ENCODE results near the gene TUBA4A. TPM values are rescaled to one million over a fixed set of nuclear protein-coding genes. Genes with fewer than 3 reads are reported as not detected.

The TUBA4A gene
- total RNA-seq, result 21.7 TPM
- long read RNA-seq, transcript TUBA4A-201 (4 exons, 2,162 nt), result major isoform, 49 of 60 reads
- long read RNA-seq, partial matches to known transcripts, result 2 of 60 reads
- long read RNA-seq, other reads (novel, unspliced or antisense), result 7 of 60 reads

DNA sequence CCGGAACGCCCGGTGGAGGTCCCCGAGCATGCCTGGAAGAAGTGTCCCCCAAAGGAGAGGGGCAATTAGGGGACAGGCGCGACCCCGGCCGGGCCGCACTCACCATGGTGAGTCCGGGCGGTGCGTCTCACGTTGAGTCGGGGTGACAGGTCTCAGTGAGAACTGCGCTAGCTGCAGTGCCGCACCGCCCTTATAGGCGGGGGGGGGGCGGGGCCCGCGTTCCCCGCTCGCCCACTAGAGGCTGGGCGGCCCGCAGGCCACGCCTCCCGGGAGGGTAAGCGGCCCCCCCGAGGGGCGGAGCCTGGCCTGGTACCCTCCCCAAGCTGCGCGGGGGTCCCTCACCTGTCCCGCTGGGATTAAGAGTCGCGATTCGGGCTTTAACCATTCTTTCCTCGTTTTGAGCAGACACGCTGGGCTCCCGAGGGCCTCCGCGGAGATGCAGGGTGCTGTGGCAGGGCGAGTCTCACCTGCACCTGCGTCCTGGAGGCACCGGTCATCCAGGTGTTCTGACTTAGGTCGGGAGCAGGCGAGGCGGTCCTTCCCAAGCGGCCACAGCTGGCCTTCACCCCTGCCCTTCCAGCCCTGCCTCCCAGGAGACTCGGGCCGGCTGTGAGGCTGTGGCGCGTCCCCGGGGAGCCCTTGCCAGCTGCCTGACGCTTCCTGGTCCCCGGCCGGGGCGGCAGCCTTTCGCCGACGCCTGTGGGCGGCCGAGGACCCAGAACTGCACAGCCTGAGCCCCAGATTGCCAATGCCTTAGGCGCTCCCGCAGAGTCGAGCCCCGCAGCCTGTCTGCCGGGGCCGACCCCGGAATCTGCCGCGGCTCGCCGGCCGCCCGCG, at the start of gene TUBA4A:
TSS of gene TUBA4A (minus strand) at position 166 of the 837 bp plus-strand sequence. CDS start at position 106, 60 bp downstream.
- peak; percentile 95 for DNase-seq (ENCODE audit: low spot score)

DNA sequence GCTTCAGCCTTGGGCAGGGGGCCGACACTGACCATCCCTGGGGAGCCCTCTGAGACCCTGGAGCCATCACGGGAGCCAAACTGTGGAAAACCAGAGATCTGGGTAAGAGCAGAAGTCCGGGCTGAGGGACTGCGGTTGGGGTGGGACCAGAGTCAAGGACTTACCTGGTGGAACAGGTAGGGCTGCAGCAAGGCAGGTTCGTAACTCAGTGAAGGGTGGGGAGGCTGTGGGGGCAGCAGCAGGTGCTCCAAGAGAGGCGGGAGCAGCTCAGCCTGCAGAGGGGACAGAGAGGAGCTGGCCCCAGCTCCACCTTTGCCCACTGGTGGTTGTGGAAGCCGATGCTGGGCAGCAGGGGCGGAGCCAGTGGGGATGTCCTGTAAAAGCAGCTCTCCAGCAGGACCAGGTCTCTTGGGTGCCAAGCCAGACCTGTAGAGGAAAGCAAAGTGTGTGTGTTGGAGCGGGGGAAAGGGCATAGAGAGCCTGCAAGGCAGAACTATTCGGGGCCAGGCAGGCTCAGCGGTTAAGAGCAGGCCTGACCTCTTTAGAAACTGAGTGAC, 48.8 kb upstream of the TUBA4A start:
- peak; percentile 82 for DNase-seq (ENCODE audit: low spot score)

DNA sequence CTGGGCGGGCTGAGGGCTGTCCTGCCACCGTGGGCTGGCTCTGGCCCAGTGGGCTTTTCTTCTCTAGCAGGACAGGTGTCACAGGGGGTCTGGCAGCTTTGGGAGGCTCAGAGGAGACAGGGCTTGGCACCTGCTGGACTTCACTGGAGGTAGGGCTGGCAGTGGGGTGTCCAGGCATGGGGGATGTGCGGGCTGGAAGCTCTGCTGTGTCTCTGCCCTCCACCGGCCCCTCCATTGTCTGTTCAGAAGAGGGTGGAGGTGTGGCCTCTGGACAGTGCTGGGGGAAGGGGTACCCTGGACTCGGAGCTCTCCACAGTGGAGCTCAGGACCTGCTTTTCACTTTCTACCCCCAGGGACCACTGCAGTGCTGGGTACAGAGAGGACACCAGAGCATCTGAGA, 46.3 kb upstream of the TUBA4A start:
- peak; percentile 75 for DNase-seq (ENCODE audit: low spot score)

DNA sequence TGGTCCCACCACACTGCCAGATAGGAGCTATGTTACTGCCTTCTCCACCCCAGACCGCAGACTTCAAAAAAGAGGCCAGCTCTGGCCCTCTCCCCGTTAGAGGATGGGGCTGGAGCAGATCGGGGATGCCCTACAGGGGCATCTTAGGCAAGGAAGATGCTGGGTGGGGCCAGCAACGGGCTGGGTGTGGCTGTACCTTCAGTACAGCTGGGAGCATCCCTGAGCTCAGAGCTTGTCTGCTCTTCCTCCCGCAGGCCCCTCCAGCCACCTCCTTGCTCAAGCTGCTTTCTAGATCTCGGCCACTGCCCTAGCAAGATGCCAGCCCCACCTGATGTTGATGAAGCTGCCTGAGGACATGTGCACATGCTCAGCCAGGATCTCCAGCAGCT, 45.6 kb upstream of the TUBA4A start:
- peak; percentile 72 for DNase-seq (ENCODE audit: low spot score)

DNA sequence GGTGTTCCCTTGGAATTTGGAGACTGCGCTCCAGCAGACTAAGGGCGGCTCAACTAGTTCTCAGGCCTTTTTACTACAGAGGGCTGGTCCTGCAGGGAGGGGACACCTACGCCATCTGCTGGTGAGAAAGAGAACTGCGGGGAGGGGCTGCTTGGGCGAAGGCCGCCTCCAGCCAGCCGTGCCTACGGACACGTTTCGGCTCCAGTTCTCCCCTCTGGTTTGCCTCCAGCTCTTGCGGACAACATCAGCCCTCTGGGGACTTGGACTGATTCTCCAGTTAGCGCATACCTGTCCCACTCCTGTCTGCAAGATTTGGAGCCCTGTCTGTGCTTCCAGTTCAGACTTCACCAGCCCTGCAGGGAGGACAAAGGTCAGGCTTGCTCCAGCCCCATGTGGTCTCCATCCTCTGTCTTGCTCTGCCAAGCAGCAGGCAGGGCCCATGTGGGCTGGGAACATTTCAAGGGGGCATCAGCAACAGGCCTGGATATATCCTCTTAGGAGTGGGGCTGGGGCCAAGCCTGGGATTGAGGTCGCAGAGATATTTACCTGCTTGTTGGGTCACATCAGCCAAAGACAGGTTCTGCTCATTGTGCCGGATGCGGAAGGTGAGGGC, 45.1 kb upstream of the TUBA4A start:
- DNase-seq (ENCODE audit: low spot score), result peak; percentile 94

DNA sequence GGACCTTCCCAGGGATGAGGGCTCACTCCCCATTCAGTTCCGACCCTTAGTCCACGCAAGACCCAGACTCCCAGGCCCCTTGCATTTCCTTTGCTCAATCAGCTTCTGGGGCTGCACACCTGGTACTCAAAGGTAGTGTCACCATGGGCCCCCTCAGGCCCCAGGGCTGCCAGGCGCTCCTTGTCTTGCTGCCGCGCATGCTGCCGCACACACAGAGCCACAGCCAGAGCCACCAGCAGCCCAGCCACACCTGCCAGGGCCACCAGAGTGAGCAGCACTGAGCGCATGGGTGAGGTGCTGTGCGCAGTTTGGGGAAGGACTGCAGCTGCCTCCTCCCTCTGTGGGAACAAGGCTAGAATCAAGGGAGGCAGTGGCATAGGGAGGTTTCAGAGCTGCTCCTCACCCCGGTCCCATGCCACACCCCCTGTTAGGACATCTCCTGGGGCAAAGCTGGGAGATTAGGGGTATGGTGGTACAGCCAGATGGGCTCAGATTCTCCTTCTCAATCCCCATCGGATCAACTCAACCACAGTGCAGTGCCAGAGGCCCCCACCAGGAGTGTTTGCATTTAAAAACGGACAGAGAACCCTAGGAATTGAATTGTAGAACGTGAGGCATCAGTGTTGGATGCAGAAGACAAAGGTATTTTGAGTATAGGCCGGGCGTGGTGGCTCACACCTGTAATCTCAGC, 44.2 kb upstream of the TUBA4A start:
- DNase-seq (ENCODE audit: low spot score), result peak; percentile 83

DNA sequence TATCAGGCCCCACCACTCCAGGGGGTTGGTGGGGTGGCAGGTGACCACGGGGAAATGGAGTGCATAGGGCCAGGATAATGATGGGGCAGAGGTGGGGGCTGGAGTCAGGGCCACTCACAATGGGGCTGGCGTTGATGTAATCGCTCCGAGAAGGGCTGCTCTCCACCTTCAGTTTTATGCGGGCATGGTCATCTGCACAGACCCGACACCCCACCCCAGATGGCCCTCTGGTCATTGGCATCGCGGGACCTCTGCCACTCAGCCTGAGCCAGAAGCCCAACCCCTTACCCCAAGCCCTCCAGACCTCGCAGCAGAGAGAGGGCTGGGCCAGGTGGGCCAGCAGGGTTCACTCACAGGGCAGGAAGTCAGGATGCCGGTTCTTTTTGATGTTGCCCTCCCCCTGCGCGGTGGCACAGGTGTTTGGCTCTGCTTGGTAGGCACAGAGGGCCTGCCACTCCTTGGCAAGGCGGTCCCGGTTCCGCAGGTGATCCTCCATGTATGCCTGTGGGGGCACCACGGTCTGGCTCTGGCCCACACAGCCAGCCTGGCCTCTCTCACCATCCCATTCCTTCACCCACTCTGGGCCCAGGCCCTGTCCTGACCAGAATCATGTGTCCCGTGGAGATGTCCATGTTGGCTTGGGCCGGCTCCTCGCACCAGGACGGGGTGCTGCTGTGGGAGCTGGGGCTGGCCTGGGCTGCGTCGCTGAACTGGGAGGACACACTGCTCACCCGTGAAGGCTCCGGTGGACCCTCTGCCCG, 43.1 kb upstream of the TUBA4A start:
- peak; percentile 87 for DNase-seq (ENCODE audit: low spot score)

DNA sequence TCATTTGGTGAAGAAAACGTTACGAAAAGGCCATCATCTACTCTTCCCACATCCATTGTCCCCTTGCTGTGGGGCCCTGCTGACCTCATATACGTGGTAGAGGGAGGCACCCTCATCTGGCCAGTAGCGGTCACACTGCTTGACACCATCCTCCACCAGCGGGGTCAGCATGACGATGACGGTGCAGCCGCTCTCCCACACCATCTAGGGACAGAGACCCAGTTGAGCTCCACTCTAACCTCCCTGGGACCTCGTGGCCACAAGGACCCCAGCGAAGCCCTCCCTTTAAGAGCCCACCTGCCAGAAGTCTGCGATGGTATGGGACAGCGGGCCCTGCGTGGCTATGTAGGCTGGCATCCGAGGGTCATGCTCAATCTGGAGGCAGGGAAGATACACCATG, 42.4 kb upstream of the TUBA4A start:
- DNase-seq (ENCODE audit: low spot score), result peak; percentile 78

DNA sequence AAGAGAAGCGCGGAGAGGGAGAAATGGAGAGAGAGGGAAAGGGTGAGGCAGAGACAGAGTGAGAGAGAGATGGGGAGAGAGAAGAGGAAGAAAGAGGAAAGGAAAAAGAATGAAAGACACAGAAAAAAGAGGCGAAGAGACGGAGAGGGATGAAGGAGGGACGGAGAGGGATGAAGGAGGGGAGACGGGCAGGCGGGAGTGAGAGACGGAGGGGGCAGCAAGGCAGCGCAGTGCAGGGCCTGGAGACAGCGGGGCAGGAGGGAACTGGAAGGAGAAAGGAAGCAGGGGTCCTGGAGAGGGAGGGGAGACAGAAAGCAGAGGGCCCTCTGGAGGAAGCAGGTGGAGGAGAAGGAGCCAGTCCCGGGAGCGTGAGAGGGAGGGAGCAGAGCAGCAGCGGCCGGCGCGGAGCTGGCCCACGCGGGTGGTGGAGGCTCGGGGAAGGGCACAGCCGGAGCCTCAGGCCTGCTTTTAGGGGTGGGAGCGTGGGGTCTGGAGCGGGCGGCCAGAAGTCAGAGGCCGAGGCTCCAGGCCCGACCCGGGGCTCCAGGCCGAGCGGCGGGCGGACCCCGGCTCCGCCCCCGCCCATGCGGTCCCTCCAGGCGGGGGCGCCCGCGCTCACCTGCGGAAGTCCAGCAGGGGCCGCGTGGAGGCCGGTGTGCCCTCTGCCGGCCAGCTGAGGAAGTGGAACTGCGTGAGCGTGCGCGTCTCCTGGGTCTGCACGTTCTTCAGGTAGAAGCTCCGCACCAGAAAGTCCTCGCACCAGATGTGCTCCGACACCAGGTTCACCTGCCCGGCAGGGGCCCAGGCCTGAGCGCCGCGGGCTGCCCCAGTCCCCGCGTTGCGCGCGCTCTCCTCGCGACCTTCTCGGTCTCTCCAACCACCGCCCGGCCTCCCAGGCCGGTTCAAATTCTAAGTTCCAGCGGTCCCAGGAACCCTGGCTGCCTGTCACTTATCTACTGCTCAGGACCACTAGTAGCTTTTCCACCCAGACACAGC, 40.9 kb upstream of the TUBA4A start:
- DNase-seq (ENCODE audit: low spot score), result peak; percentile 96

DNA sequence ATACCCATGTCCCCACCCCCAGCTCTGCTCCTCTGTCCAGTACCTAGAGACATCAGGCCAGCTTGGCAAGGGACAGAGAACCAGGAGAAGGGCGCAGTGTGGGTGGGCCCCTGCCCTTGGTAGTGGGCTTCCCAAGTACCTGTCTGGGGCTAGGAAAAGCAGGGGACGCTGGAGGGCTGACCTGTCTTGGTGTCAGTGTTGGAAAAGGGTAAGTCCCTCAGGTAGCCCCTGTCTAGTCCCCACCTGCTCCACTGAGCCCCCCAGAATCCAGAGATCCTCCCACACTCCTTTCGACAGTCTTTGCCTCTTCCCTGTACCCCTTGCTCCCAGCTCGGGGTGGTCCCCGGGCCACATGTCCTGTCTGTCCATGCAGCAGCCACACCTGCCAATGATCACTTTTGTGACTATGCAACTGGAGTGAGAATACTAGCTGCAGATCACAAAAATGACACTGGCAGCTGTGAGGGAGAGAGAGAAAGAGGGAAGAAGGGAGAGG, 40.1 kb upstream of the TUBA4A start:
- peak; percentile 76 for DNase-seq (ENCODE audit: low spot score)

DNA sequence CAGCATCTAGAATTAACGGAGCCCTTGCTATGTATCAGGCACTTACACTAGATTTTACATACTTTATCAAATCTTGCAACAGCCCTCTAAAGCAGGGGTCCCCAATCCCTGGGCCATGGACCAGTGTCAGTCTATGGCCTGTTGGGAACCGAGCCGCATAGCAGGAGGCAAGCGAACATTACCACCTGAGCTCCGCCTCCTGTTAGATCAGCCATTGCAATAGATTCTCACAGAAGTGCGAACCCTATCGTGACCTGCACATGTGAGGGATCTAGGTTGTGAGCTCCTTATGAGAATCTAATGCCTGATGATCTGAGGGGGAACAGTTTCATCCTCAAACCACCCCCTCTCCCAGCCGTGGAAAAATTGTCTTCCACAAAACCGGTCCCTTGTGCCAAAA, 38.9 kb upstream of the TUBA4A start:
- DNase-seq (ENCODE audit: low spot score), result peak; percentile 62

DNA sequence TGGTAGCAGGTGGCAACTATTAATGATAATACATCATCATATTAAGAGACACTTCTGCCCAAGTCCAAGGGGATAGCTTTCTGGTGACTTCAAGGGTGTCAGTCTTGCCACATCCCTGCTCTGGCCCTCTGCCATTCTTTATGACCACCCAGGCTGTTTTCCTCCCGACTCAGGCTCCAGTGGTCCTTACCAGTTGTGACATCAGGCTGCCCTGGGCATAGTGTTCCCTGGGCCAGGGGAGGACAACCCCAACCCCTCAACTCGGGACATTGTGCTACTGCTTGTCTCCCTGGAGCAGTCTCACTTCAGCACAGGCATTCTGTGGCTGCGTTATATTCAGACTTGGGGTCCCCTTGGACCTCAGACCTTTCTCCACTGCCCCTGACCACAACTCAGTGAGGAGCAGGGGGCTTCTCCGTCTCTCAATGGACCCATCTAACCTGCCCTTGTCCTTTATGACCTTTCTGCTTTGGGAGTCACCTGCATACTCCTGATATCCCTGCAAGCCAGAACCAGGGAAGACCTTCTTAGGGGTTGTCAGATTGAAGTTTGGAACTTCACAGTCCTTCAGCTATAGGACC, 38.3 kb upstream of the TUBA4A start:
- peak; percentile 51 for DNase-seq (ENCODE audit: low spot score)

DNA sequence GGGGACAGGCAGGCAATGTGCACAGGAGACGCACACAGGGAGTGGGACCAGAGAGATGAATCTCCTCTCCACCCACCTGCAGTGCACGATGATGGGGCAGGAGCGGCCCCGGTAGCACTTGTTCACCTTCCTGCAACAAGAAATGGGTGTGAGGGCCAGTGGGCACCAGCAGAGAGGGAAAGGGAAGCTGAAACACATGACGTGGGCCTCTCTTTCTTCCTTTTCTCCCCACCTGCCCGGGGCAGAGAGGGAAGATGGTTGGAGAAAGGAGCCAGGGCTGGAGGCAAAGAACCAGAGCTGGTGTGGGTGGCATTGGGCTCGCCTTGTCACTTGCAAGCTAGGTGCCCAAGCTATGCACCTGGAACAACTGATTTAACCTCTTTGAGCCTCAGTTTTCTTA, 37.7 kb upstream of the TUBA4A start:
- no peak for DNase-seq (ENCODE audit: low spot score)

DNA sequence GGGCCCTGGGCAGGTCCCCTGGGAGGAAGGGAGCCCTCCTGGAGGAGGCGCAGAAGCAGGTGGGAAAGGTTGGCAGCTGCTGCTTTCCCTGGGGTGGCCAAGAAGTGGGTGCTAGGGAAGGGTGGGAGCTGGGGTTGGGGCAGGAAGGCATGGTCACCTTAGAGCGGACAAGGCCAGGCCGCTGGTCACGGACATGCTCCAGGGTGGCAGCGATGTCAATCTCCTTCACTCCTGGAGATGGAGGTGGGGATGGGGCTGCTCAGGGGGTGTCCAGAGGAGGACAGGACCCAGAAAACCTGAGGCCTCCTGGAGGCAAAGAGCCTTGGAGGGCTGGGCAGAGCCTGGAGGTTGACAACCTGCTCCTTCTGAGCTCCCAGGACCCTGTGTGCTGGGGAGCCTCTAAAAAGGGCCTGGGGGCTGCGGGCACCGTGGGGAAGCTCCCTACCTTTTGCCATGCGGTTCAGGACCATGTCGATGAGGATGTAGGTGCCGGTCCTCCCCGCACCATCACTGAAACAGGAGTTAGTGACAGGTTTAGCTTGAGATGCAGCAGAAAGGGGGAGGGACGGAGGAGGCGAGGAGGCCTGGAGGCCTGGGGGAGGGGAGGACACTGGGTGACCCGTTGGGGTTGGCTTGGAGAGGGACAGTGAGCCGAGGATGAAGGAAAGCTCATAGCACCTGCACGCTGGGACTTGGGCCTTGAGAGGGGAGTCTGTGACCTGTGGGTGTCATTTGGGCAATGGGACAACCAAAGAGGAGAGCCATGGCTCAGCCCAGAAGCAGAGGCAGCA, 36.9 kb upstream of the TUBA4A start:
- DNase-seq (ENCODE audit: low spot score), result peak; percentile 73

DNA sequence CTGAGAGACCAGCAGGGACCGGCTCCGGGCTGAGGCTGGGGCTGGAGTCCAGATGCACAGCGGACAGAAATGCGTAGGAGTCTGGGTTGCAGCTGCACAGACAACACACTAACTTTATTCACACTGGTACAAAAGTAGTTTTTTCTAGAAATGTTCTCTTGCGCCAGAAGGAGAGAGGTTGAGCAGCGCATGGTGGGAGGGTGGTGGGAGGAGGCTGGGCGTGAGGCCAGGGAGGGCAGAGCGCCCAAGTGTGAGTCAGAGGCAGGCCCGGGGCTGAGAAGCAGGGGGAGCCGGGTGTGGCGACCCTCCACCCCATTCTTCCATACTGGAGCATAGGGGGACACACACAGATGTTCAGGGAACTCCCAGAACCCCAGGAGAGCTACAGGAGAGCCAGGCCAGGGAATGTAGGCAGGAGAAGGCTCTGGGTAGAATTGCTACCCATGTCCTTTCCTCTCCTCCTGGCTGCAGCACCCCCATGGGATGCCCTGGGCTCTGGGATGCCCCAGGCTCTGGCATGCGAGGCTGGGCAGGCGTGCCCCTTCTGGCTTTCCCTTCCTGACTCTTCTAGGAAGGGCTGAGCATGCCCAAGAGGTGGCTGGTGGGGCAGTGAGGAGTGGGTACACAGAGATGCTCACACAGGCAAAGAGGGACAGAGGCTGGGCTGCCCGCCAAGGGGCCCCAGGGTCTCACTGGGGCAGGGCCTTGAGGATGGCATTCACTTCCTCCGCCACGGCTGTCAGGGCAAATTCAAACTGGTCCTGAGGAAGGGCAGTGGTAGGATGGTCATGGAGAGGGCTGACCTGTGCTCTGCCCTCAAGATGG, 36.0 kb upstream of the TUBA4A start:
- DNase-seq (ENCODE audit: low spot score), result peak; percentile 87

DNA sequence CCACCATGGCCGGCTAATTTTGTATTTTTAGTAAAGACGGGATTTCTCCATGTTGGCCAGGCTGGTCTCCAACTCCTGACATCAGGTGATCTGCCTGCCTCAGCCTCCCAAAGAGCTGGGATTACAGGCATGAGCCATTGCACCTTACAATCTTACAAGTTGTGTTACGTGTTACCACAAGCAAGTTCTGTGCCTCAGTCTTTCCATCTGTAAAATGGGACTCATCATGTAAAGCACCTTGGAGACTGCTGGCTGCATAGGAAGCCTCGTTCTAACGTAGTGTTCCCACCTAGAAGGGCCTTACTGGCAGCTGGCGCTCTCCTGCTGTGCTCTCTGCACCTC, 35.4 kb upstream of the TUBA4A start:
- DNase-seq (ENCODE audit: low spot score), result no peak

DNA sequence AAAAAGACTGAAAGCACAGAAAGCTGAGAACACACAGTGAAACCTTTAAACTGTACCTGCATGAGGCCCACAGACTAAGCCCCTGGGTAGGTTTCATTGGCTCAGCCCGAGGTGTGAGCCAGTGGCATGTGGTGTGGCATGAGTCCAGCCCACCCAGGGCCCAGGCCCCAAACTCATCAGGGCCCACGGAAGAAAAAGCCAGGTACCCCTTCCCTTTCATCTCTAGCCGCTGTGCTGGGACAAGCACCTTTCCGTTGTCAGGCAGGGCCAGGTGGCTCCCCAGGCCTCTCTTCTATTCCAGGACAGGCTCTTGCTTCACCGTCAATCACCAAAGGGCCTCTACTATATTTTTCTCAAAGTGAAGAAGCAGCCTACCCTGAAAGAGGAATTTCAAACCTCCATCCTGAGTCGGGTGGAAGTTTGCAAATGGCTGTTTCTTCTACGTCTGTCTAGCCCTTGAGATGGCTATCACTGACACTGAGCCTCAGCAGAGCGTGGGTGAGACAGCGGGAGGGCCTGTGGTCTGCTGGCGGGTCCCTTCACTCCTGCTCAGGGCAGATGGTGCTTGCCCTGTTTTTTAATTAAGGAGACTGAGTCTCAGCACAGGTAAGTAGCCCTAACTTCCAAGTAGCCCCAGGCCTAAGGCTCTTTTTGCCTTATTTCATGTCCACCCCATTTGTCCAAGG, 34.0 kb upstream of the TUBA4A start:
- no peak for DNase-seq (ENCODE audit: low spot score)
